NCI-H2196 (cell line): ENCODE data around the gene ZFAND5.

Source experiments
- DNase-seq: peaks from one replicate; lab custom pipeline; 2025; ENCODE audit not compliant: unreplicated experiment; lab: John Stamatoyannopoulos, UW

ZFAND5 gene

GRCh38 chr9:72363236-72363635, 1.8 kb downstream of the ZFAND5 start:
- no peak for DNase-seq

- peak; percentile 28 for DNase-seq
Measured at GRCh38 chr9:72362680-72363139, 2.3 kb downstream of the ZFAND5 start.

- no peak for DNase-seq
Measured at GRCh38 chr9:72362118-72362531, 2.9 kb downstream of the ZFAND5 start.

GRCh38 chr9:72361217-72361616, 3.8 kb downstream of the ZFAND5 start:
- DNase-seq: no peak

GRCh38 chr9:72360324-72360723, 4.7 kb downstream of the ZFAND5 start:
- DNase-seq: no peak

- no peak for DNase-seq
Measured at GRCh38 chr9:72356041-72356582, 8.9 kb downstream of the ZFAND5 start.

GRCh38 chr9:72355153-72355552, 9.9 kb downstream of the ZFAND5 start:
- DNase-seq: no peak

GRCh38 chr9:72354704-72355103, 10.3 kb downstream of the ZFAND5 start:
- DNase-seq: no peak

GRCh38 chr9:72353455-72354116, 11.4 kb downstream of the ZFAND5 start:
- DNase-seq: no peak

GRCh38 chr9:72352911-72353388, 12.1 kb downstream of the ZFAND5 start:
- no peak for DNase-seq

GRCh38 chr9:72351538-72352453, 13.2 kb downstream of the ZFAND5 start:
- no peak for DNase-seq

- no peak for DNase-seq
Measured at GRCh38 chr9:72349911-72350310, 15.1 kb downstream of the ZFAND5 start.

- no peak for DNase-seq
Measured at GRCh38 chr9:72349240-72349639, 15.8 kb downstream of the ZFAND5 start.

- no peak for DNase-seq
Measured at GRCh38 chr9:72346333-72346732, 18.7 kb downstream of the ZFAND5 start.

- no peak for DNase-seq
Measured at GRCh38 chr9:72338631-72339030, 26.4 kb downstream of the ZFAND5 start.

- DNase-seq: no peak
Measured at GRCh38 chr9:72337286-72337685, 27.7 kb downstream of the ZFAND5 start.

GRCh38 chr9:72334658-72335337, 30.2 kb downstream of the ZFAND5 start:
- DNase-seq: no peak

GRCh38 chr9:72333709-72334108, 31.3 kb downstream of the ZFAND5 start:
- DNase-seq: no peak

GRCh38 chr9:72333197-72333596, 31.8 kb downstream of the ZFAND5 start:
- no peak for DNase-seq

GRCh38 chr9:72332351-72332750, 32.7 kb downstream of the ZFAND5 start:
- DNase-seq: no peak

GRCh38 chr9:72327631-72328030, 37.4 kb downstream of the ZFAND5 start:
- no peak for DNase-seq
